Measurements from ENCODE around the gene PRKCG. TPM values are rescaled to one million over a fixed set of nuclear protein-coding genes. Genes with fewer than 3 reads are reported as not detected.
A peak's percentile ranks its signal among the peaks of the same experiment; 100 is the strongest.

PRKCG gene
- total and polyA plus RNA-seq, 2 donors from 2014 or later: not detected

DNA sequence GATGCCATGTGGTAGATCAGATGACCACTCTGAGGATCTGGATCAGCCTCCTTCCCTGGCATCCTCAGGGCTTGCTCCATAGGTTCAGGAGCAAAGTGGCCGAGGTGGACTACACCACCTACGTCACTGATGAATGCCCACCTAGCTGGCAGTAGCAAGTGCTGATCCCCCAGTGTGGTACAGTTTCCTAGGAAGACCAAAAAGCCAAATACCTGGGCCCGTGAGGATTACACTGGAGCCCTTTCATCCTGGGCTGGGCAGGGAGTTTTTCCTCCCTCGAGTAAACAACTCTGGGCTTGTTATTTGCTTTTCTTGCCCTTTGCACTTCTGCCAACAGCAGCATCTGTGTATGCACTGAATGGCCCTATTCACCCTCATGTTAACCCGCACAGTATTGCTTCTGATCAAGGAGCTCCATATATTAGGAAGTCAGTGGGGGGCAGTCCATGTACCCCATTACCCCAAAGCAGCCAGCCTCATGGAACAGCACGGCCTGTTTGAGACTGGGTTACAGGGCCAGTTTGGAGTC lies 17.6 kb upstream of the PRKCG start:
- no peak overlapping the region for H3K9ac ChIP-seq (ENCODE audit: low read length in 3 of 3)
- H3K9me3 ChIP-seq (ENCODE audit: control insufficient read depth in 2 of 3, insufficient read depth in 1 of 3, low read length in 3 of 3): no peaks in the 10 kb centered on the region
- TF ChIP-seq, protein P1, sequence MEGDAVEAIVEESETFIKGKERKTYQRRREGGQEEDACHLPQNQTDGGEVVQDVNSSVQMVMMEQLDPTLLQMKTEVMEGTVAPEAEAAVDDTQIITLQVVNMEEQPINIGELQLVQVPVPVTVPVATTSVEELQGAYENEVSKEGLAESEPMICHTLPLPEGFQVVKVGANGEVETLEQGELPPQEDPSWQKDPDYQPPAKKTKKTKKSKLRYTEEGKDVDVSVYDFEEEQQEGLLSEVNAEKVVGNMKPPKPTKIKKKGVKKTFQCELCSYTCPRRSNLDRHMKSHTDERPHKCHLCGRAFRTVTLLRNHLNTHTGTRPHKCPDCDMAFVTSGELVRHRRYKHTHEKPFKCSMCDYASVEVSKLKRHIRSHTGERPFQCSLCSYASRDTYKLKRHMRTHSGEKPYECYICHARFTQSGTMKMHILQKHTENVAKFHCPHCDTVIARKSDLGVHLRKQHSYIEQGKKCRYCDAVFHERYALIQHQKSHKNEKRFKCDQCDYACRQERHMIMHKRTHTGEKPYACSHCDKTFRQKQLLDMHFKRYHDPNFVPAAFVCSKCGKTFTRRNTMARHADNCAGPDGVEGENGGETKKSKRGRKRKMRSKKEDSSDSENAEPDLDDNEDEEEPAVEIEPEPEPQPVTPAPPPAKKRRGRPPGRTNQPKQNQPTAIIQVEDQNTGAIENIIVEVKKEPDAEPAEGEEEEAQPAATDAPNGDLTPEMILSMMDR (IDR thresholded peaks at IDR 0.05; ENCODE audit: borderline replicate concordance, extremely low read depth, insufficient read depth): no peak
- H3K27ac ChIP-seq (ENCODE audit: low read depth in 2 of 2, low read length in 2 of 2): no peak overlapping the region
- peaks cover 0 to 4% (median 0%) of the 10 kb centered on the region in 3 donors for H3K4me1 ChIP-seq (ENCODE audit: control insufficient read depth in 2 of 3, insufficient read depth in 2 of 3, low read depth in 1 of 3, low read length in 3 of 3)
- H3K4me3 ChIP-seq (ENCODE audit: low read length in 3 of 3): no peak overlapping the region
- no peaks in the 10 kb centered on the region for H3K27me3 ChIP-seq (ENCODE audit: control insufficient read depth, insufficient read depth, low read length)
- intact Hi-C loops (cut with DNase I): no loop called here
- DNase-seq (no peak), FAIRE-seq (no peak)
- H3K36me3 ChIP-seq (ENCODE audit: control insufficient read depth in 2 of 3, insufficient read depth in 3 of 3, low read length in 3 of 3): no peaks in the 10 kb centered on the region

DNA sequence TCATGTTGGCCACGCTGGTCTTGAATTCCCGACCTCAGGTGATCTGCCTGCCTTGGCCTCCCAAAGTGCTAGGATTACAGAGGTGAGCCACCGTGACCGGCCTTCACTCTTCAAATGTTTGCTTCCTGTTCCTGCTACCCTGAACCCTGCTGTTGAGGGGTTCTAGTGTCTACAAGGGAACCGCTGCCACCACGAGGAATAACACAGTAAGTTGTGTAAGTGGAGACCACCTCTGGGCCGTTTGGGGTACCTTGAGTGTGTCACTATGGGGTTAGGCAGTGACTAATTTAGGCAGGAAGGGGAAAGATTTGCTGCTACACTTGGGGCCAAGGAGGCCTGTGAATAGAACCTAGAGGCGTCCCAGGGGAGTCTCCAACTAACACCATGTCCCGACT lies 16.5 kb upstream of the PRKCG start:
- Histone ChIP-seq H3K27ac (ENCODE audit: low read depth in 2 of 2, low read length in 2 of 2) (peak overlapping the region in 1 of 2 donors; percentile 4), H3K4me1 (ENCODE audit: control insufficient read depth in 2 of 3, insufficient read depth in 2 of 3, low read depth in 1 of 3, low read length in 3 of 3) (peaks cover 0 to 4% (median 0%) of the 10 kb centered on the region in 3 donors), H3K27me3 (ENCODE audit: control insufficient read depth, insufficient read depth, low read length) (no peaks in the 10 kb centered on the region), H3K4me3 (ENCODE audit: low read length in 3 of 3) (peak overlapping the region in 1 of 3 donors; percentile 34), H3K36me3 (ENCODE audit: control insufficient read depth in 2 of 3, insufficient read depth in 3 of 3, low read length in 3 of 3) (no peaks in the 10 kb centered on the region), H3K9ac (ENCODE audit: low read length in 3 of 3) (no peak overlapping the region), H3K9me3 (ENCODE audit: control insufficient read depth in 2 of 3, insufficient read depth in 1 of 3, low read length in 3 of 3) (no peaks in the 10 kb centered on the region)
- TF ChIP-seq, protein P1 (IDR thresholded peaks at IDR 0.05; ENCODE audit: borderline replicate concordance, extremely low read depth, insufficient read depth): no peak
- FAIRE-seq (no peak), DNase-seq (peak in 1 of 5 donors; percentile 52)
- intact Hi-C loops (cut with DNase I): no loop called here

DNA sequence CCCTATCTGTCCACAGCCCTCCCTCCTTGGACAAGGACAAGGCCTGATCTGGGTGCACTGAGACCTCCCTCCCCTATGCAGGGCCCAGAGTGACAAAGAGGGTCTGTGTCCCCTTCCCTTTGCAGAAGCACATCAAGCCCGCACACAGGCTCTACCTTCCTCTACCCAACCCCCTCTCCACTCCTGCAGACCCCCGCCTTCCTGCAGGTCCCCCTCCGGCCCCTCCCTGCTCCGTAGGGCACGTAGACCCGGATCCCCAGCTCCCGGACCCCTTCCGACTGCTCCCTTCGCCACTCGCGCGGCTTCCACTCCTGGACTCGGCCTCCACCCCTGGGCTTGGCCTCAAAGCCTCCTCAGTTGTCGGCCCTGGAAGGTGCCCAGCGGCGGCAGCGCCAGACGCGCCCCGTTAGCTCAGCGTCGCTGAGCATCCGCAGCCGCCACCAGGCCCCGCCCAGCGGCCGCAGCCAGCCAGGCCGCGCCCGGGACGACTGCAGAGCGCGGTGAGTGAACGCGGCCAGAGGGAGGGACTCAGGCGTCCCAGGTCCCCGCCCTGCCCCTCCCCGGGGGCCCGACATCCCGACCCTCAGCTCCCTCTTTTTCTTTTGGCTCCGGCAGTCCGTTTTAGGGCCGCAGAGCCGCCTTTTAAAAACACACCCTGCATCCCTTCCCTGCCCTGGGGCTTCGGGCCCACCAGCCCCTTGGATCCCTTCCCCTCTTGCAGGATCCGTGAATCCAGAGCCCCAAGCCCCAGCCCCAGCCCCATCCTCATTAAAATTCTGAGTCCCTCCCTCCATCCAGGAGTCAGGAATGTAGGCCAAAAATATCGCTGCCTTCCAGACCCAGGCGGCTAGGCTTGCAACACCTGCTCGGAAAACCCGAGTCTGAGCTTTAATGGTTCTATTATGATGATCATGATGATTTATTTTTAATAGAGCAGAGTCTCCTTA lies 15.8 kb upstream of the PRKCG start:
- Histone ChIP-seq H3K36me3 (ENCODE audit: control insufficient read depth in 2 of 3, insufficient read depth in 3 of 3, low read length in 3 of 3) (no peaks in the 10 kb centered on the region), H3K9me3 (ENCODE audit: control insufficient read depth in 2 of 3, insufficient read depth in 1 of 3, low read length in 3 of 3) (no peaks in the 10 kb centered on the region), H3K27me3 (ENCODE audit: control insufficient read depth, insufficient read depth, low read length) (no peaks in the 10 kb centered on the region), H3K4me1 (ENCODE audit: control insufficient read depth in 2 of 3, insufficient read depth in 2 of 3, low read depth in 1 of 3, low read length in 3 of 3) (peaks cover 0 to 4% (median 0%) of the 10 kb centered on the region in 3 donors), H3K9ac (ENCODE audit: low read length in 3 of 3) (peak overlapping the region in 1 of 3 donors; percentile 69), H3K4me3 (ENCODE audit: low read length in 3 of 3) (peak overlapping the region in 2 of 3 donors; percentile 55 to 56), H3K27ac (ENCODE audit: low read depth in 2 of 2, low read length in 2 of 2) (peak overlapping the region in 1 of 2 donors; percentile 4)
- intact Hi-C loops (cut with DNase I): no loop called here
- DNase-seq (peak; percentile 77 to 89 (median 87)), FAIRE-seq (no peak)
- TF ChIP-seq, protein P1 (IDR thresholded peaks at IDR 0.05; ENCODE audit: borderline replicate concordance, extremely low read depth, insufficient read depth): no peak

Data from kidney (tissue), 14 donors.